Measurements from ENCODE around the gene MBNL2.

Gene MBNL2

DNA sequence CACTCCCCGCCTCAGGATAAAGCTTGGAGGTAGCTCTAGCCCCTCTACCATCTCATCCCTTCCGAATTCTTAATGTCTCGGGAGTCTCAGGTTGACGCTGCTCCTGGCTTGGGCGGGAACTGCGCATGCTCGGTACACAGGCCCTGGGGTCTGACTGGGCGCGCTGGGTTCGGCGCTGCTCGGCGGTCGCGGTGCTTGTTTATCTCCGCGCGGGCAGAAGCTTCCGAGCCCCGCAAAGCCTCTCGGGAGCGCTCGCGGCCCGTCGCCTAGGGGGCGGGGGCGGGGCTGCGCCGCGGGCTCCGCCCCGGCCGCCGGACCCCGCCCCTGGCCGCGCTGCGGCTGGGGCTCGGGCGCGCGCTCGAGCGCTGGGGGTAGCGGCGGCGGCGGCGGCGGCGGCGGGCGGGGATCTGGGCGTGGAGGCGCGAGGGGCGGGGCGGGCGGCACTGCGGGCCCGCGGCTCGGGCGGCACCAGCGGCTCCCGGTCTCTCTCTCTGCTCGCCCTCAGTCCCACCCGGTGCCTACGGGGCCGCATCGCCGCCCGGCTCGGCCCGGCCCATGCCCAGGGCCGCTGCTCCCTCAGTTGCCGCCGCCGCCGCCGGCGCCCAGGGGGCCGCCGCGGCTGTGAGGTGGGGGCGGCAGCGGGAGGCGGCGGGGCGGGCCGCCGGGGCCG, 211.7 kb downstream of the MBNL2 start, which contains the start of gene RAP2A:
TSS of gene RAP2A (plus strand) at position 443 of the 670 bp plus-strand sequence. CDS start 302 bp downstream, outside the sequence.
- peaks cover 14% of the 10 kb centered on the region for H3K36me3 ChIP-seq (replicated peaks; ENCODE audit: low read depth, low read length)
- H3K27me3 ChIP-seq (ENCODE audit: low read depth, low read length), result no peaks in the 10 kb centered on the region
- H3K27ac ChIP-seq (ENCODE audit: low read length), result peak within 1 kb of the TSS; percentile 90
- no peaks in the 10 kb centered on the region for H3K9me3 ChIP-seq (ENCODE audit: insufficient read depth, low read length)
- TF ChIP-seq, protein P1, sequence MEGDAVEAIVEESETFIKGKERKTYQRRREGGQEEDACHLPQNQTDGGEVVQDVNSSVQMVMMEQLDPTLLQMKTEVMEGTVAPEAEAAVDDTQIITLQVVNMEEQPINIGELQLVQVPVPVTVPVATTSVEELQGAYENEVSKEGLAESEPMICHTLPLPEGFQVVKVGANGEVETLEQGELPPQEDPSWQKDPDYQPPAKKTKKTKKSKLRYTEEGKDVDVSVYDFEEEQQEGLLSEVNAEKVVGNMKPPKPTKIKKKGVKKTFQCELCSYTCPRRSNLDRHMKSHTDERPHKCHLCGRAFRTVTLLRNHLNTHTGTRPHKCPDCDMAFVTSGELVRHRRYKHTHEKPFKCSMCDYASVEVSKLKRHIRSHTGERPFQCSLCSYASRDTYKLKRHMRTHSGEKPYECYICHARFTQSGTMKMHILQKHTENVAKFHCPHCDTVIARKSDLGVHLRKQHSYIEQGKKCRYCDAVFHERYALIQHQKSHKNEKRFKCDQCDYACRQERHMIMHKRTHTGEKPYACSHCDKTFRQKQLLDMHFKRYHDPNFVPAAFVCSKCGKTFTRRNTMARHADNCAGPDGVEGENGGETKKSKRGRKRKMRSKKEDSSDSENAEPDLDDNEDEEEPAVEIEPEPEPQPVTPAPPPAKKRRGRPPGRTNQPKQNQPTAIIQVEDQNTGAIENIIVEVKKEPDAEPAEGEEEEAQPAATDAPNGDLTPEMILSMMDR (IDR thresholded peaks at IDR 0.05; ENCODE audit: low read depth, low read length), result no peak
- TF ChIP-seq EZH2phosphoT487 (IDR thresholded peaks at IDR 0.05; ENCODE audit: low read depth), result no peak
- H3K4me1 ChIP-seq (ENCODE audit: low read length), result peaks cover 20% of the 10 kb centered on the region
- H4K20me1 ChIP-seq (ENCODE audit: insufficient read depth, low read length), result peaks cover 19% of the 10 kb centered on the region
- H2AFZ ChIP-seq (ENCODE audit: low read depth, low read length), result peak within 1 kb of the TSS; percentile 93
- H3K9ac ChIP-seq (ENCODE audit: low read length), result peak within 1 kb of the TSS; percentile 99
- peak within 1 kb of the TSS; percentile 96 for H3K4me2 ChIP-seq (ENCODE audit: low read length)
- H3K4me3 ChIP-seq (ENCODE audit: low read length), result peak within 1 kb of the TSS; percentile 98
- H3K79me2 ChIP-seq (ENCODE audit: low read length), result peaks cover 35% of the 10 kb centered on the region

DNA sequence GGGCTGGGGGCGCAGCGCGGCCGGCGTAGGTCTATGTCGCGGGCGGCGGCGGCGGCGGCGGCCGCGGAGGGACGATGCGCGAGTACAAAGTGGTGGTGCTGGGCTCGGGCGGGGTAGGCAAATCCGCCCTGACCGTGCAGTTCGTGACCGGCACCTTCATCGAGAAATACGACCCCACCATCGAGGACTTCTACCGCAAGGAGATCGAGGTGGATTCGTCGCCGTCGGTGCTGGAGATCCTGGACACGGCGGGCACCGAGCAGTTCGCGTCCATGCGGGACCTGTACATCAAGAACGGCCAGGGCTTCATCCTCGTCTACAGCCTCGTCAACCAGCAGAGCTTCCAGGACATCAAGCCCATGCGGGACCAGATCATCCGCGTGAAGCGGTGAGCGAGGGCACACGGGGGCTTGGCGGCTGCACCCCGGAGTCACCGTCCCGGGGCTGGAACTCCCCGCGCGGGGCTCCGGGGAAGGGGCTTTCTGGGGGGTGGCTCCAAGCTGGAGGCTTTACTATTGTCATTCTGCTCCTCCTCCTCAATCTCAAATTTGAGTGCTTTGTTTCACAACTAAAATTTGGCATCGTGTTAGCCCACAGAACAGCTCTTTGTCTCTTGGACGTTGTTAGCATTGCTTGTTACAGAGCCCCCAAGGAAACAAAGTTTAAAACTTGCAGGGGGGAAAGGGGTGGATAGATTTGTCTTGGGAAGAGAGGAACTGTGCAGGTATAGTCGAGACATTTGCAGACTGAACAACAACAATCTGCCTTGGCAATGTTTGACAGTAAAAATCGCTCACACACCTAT, 212.5 kb downstream of the MBNL2 start:
- Histone ChIP-seq H4K20me1 (ENCODE audit: insufficient read depth, low read length) (peaks cover 24% of the 10 kb centered on the region), H3K4me3 (ENCODE audit: low read length) (peak overlapping the region; percentile 98), H2AFZ (ENCODE audit: low read depth, low read length) (0 out of 2 replicates have a peak overlapping the region, but pooled peaks have one; percentile 58), H3K27me3 (ENCODE audit: low read depth, low read length) (no peaks in the 10 kb centered on the region), H3K4me2 (ENCODE audit: low read length) (peak overlapping the region; percentile 96), H3K27ac (ENCODE audit: low read length) (peak overlapping the region; percentile 24), H3K9ac (ENCODE audit: low read length) (peak overlapping the region; percentile 82), H3K36me3 (replicated peaks; ENCODE audit: low read depth, low read length) (peaks cover 18% of the 10 kb centered on the region), H3K4me1 (ENCODE audit: low read length) (peaks cover 20% of the 10 kb centered on the region), H3K9me3 (ENCODE audit: insufficient read depth, low read length) (no peaks in the 10 kb centered on the region), H3K79me2 (ENCODE audit: low read length) (peaks cover 35% of the 10 kb centered on the region)
- TF ChIP-seq, protein P1 (IDR thresholded peaks at IDR 0.05; ENCODE audit: low read depth, low read length), result no peak

DNA sequence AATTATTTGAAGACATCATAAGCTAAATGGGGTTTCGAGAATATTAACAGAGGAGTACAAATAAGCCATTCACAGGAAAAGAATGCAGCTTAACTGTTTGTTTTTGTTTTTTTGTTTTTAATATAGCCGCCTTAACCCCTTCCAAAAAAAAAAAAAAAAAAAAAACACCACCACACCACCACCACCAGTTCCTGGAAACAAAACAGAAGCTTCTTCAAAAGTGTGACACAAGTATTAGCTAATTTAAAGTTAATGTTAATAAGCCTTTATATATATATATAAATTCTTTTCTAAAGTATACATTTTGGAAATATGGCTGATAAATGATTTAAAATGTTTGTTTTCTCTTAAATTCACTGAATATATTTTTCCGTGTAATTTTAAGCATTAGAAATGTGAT, 213.2 kb downstream of the MBNL2 start:
- H3K4me2 ChIP-seq (ENCODE audit: low read length), result peak overlapping the region; percentile 96
- H3K27ac ChIP-seq (ENCODE audit: low read length), result no peak overlapping the region
- H4K20me1 ChIP-seq (ENCODE audit: insufficient read depth, low read length), result peaks cover 24% of the 10 kb centered on the region
- no peak overlapping the region for H2AFZ ChIP-seq (ENCODE audit: low read depth, low read length)
- H3K36me3 ChIP-seq (replicated peaks; ENCODE audit: low read depth, low read length), result peaks cover 18% of the 10 kb centered on the region
- H3K79me2 ChIP-seq (ENCODE audit: low read length), result peaks cover 35% of the 10 kb centered on the region
- peak overlapping the region; percentile 98 for H3K4me3 ChIP-seq (ENCODE audit: low read length)
- H3K9ac ChIP-seq (ENCODE audit: low read length), result peak overlapping the region; percentile 82
- no peaks in the 10 kb centered on the region for H3K27me3 ChIP-seq (ENCODE audit: low read depth, low read length)
- H3K9me3 ChIP-seq (ENCODE audit: insufficient read depth, low read length), result no peaks in the 10 kb centered on the region
- TF ChIP-seq EZH2phosphoT487 (IDR thresholded peaks at IDR 0.05; ENCODE audit: low read depth), result no peak
- TF ChIP-seq, protein P1 (IDR thresholded peaks at IDR 0.05; ENCODE audit: low read depth, low read length), result no peak
- peaks cover 20% of the 10 kb centered on the region for H3K4me1 ChIP-seq (ENCODE audit: low read length)

DNA sequence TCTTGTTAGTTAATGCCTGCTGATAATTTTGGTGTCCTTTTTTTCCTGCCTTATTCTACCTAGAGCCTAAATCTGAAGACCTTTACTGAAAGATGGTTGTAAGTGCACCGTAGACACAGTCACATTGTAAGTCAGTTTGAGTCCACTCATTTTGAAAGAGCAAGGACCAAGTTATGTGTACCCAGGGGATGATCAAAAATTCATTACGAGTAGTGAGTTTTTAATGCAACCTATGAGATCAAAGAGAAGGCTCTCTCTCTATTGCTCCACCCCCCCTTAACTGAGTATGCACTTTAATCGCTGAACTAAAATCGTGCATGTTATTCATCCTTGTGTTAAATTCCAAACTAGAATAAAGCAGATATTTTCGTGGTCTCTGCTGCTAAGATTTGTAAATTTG, 213.7 kb downstream of the MBNL2 start:
- Histone ChIP-seq H3K4me2 (ENCODE audit: low read length) (peak overlapping the region; percentile 96), H3K4me3 (ENCODE audit: low read length) (peak overlapping the region; percentile 98), H3K9me3 (ENCODE audit: insufficient read depth, low read length) (no peaks in the 10 kb centered on the region), H3K79me2 (ENCODE audit: low read length) (peaks cover 37% of the 10 kb centered on the region), H3K9ac (ENCODE audit: low read length) (peak overlapping the region; percentile 82), H3K4me1 (ENCODE audit: low read length) (peaks cover 22% of the 10 kb centered on the region), H3K27me3 (ENCODE audit: low read depth, low read length) (no peaks in the 10 kb centered on the region), H4K20me1 (ENCODE audit: insufficient read depth, low read length) (peaks cover 24% of the 10 kb centered on the region), H2AFZ (ENCODE audit: low read depth, low read length) (no peak overlapping the region), H3K27ac (ENCODE audit: low read length) (no peak overlapping the region), H3K36me3 (replicated peaks; ENCODE audit: low read depth, low read length) (peaks cover 18% of the 10 kb centered on the region)
- no peak for TF ChIP-seq EZH2phosphoT487 (IDR thresholded peaks at IDR 0.05; ENCODE audit: low read depth)
- TF ChIP-seq, protein P1 (IDR thresholded peaks at IDR 0.05; ENCODE audit: low read depth, low read length), result no peak
